GM12892 (cell line): Measurements from ENCODE around the gene IPO13.

ENCODE experiments used
- DNase-seq: peaks from one replicate; pipeline ENCODE4 v3.0.0; 2011; ENCODE audit not compliant: insufficient read length
- FAIRE-seq: peaks from 2 replicates; lab custom pipeline; 2011; peaks lifted over from hg19 to GRCh38; lab: Jason Lieb, UNC
- POLR2A ChIP-seq: IDR thresholded peaks from 2 replicates; pipeline ENCODE4 v1.6.1; 2011; ENCODE audit warnings: low read depth, low read length, control low read depth
- POLR2AphosphoS5 ChIP-seq: IDR thresholded peaks from 2 replicates; pipeline ENCODE4 v1.6.1; 2011; ENCODE audit warnings: low read depth, low read length, control low read depth
- TAF1 ChIP-seq: IDR thresholded peaks from 2 replicates; pipeline ENCODE4 v1.6.1; 2011; ENCODE audit warnings: low read depth, mild to moderate bottlenecking, control low read depth, low read length, borderline replicate concordance

The IPO13 gene

DNA sequence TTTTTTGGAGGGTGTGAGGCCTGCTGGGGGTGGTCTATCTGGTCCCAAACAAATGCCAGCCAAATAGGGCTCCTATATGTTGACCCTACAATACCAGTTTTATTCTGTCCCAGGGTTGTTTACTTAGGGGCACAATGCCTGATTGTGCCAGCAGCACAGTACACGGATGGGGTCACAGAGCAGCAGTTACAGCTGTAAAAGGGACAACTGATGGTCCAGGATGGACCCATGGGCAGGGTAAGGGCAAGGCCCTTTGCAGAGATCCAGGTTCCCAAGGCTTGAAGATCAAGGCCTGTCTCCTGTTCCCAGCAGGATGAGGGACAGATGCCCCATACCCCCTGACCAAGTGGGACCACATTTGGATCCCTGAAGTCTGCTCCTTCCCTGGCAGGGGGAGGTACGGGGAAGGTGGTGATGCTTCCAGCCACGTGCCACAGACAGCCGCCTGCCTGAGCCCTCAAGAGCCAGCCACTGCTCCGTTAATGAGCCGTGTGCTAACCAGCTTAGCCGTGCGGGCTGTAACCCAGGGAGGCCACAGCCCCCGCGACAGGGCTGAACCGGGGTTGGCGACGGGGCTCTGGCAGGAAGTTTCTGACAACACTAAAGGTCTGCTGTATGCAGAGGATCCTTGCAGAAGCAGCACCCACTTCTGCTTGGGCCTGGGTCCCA lies 66.3 kb downstream of the IPO13 start:
- TF ChIP-seq POLR2A (no peak), TAF1 (no peak), POLR2AphosphoS5 (no peak)
- FAIRE-seq (no peak), DNase-seq (no peak)

DNA sequence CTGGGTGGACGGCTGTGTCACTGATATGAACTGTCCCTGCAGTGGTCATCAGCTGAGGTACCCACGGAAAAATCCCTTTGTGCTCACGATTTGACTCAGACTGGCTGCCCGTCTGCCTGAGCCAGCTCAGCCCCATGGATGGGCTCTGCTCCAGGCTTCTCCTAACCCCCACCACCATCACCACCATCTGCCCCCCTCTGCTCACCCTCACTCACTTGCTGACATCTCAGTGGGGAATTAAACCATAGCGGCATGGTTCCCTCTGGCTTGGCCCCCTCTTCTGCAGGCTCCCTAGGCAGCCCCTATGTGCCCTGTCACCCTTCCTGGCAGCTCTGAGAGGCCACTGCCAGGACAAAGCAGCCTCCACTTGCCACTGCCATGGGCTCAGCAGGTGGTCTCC lies 67.2 kb downstream of the IPO13 start:
- DNase-seq (no peak), FAIRE-seq (no peak)
- no peak for TF ChIP-seq POLR2A
- TF ChIP-seq POLR2AphosphoS5: no peak
- no peak for TF ChIP-seq TAF1

DNA sequence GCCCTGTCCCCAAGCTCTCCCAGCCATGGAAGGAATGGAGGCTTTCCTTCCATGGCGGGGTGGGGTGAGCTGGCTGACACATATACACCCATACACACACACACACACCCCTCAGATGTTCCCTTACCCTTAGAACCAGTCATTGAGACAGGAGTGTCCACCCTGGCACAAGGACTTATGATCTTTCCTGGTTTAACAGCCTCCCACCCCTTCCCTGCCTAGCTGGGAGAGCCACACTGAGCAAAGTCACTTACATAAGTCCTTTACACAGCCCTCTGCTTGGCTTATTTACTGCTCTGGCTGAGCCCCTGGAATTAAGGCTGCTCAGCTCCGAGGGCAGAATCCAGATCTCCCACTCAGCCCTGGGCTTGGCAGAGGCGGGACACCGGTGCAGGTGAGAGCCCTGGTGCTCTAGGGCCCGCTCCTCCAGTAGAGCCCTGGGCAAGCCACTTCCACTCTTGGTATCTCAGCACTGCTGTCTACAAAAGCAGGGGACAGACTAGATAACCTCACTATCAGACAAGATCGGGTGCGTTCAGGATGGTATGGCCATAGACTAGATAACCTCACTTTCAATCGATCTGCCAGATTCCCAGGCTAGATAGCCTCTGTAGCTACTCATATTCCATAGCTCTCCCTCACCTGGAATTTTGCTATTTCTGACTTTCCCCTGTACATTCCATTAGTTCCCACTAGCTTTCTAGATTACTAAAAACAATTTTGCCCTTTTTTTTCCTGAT lies 67.8 kb downstream of the IPO13 start:
- FAIRE-seq (no peak), DNase-seq (no peak)
- TF ChIP-seq POLR2A (no peak), POLR2AphosphoS5 (no peak), TAF1 (no peak)

DNA sequence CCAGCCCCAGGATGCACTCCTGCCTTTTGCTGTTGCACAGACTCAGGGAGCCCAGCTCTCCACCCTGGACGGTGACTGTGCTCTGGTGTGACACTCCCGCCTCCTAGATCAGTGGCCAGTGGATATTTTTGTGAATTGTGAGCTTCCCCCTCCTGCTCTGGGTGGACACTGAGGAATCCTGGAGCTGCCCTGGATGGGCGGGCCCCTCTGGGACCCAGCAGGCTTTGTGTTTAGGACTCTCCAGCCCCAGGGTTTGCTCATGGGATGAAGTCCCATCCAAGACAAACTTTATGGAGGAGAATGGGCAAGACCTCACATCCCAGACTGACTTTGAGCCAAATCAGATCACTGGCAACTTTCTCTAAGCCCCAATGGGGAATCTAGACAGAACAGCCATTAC lies 68.5 kb downstream of the IPO13 start:
- no peak for FAIRE-seq
- no peak for TF ChIP-seq POLR2AphosphoS5
- TF ChIP-seq POLR2A: no peak
- no peak for TF ChIP-seq TAF1
- DNase-seq: no peak

DNA sequence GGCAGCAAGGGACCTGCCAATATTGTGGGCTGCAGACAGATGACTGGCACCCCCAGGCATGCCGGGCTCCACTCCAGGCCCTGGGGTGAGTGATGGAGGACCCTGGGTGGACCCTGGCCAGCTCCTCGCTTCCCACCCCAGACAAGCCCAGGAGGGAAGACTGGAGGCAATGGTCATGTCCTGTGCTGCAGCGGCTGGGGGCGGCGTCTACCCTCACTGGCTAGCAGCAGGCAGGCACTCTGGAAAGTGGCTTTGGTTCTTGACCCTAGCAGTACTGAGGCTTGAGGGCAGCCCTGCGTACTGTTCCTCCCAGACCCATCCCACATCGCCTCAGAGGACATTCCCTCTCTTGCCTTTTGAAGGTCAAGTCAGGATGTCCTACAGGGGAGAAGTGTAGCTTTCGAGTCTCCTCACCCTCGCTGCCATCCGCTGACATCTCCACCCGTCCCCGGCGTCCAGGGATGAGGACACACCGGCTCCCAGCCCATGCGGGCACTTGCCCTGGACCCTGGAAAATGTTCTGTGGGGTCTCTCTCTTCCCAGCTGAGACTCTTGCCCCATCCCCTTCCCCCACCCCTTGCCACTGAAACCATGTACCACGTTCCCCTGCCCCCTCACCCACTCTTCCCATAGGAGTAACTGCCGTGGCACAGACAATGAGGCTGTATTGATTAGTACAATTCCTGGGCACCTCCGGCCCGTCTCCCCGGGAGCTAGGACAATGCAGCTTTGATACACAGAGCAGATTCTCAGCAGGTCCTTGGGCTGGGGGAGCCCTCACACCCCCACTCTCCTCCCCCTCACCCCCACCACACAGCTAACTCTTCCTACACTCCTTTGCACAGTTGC lies 69.5 kb downstream of the IPO13 start:
- FAIRE-seq: no peak

DNA sequence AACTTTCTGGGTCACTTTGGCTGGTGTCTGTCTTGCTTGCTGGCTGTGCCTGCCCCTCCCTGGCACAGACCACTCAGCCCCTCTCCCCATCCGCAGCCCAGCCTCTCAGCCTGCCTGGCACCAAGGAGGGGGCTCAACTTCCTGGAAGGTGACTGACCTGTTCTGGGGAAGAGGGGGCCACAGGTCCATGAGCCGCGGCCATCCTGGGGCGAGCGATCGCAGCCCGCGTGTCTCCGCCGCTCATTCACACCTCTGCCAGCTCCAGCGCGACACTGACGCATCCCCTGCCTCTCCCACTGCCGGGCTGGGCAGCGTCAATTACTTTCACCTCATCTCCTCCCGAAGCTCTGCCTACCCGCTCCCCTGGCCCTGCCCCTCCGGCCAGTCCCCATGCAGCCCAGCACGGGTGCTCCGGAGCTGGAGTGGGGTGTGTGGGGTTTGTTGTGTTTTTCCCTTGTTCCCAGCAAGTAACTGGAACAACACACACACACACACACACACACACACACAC lies 70.2 kb downstream of the IPO13 start:
- no peak for FAIRE-seq
- no peak for DNase-seq
- TF ChIP-seq POLR2A (no peak), TAF1 (no peak), POLR2AphosphoS5 (no peak)

More for the DNA sequence above, 69.5 kb downstream of the IPO13 start:
- TF ChIP-seq POLR2A (no peak), TAF1 (no peak), POLR2AphosphoS5 (no peak)
- no peak for DNase-seq
